Measurements from ENCODE around the gene TRIM56. TPM values are rescaled to one million over a fixed set of nuclear protein-coding genes. Genes with fewer than 3 reads are reported as not detected.
A peak's percentile ranks its signal among the peaks of the same experiment; 100 is the strongest.

The TRIM56 gene
- total and polyA plus RNA-seq, 2 donors from 2014 or later: 6.9 to 54.5 TPM

DNA sequence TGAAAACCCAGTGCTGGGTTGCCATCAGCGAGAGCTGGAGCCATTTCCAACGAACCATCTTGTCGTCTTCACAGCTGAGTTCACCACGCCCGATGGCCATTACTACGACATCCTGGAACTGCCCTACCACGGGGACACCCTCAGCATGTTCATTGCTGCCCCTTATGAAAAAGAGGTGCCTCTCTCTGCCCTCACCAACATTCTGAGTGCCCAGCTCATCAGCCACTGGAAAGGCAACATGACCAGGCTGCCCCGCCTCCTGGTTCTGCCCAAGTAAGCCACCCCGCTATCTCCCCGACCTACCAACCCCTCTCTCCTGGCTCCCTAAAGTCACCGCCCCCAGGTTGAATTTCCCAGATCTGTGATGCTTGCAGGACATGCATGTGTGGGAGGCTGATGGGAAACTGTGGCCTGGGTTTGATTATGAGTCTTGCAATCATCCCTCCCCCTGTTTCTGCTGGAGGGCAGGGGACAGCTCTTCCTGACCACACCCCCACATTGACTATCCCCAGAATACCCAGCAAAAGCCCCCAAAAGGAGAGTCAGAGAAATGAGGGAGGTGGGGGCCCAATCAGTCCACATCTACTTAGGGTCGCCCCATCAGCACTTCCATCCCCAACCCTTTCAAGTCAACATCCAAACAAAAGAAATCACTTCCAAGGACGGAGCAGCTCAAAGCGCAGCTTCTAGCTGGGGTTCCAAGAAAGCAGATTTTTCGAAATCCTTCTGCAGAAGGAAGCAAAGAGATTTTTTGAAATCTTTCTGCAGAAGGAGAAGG, 48.5 kb downstream of the TRIM56 start:
- intact Hi-C loops (cut with DNase I): no loop called here
- TF ChIP-seq, protein P1, sequence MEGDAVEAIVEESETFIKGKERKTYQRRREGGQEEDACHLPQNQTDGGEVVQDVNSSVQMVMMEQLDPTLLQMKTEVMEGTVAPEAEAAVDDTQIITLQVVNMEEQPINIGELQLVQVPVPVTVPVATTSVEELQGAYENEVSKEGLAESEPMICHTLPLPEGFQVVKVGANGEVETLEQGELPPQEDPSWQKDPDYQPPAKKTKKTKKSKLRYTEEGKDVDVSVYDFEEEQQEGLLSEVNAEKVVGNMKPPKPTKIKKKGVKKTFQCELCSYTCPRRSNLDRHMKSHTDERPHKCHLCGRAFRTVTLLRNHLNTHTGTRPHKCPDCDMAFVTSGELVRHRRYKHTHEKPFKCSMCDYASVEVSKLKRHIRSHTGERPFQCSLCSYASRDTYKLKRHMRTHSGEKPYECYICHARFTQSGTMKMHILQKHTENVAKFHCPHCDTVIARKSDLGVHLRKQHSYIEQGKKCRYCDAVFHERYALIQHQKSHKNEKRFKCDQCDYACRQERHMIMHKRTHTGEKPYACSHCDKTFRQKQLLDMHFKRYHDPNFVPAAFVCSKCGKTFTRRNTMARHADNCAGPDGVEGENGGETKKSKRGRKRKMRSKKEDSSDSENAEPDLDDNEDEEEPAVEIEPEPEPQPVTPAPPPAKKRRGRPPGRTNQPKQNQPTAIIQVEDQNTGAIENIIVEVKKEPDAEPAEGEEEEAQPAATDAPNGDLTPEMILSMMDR (IDR thresholded peaks at IDR 0.05; ENCODE audit: borderline replicate concordance, extremely low read depth, insufficient read depth): no peak
- DNase-seq (peak in 3 of 5 donors; percentile 33 to 70 (median 56)), FAIRE-seq (no peak)
- H3K4me3 ChIP-seq (ENCODE audit: low read length in 3 of 3): no peak overlapping the region
- no peaks in the 10 kb centered on the region for H3K36me3 ChIP-seq (ENCODE audit: control insufficient read depth in 2 of 3, insufficient read depth in 3 of 3, low read length in 3 of 3)
- no peak overlapping the region for H3K9ac ChIP-seq (ENCODE audit: low read length in 3 of 3)
- H3K27me3 ChIP-seq (ENCODE audit: control insufficient read depth, insufficient read depth, low read length): no peaks in the 10 kb centered on the region
- H3K4me1 ChIP-seq (ENCODE audit: control insufficient read depth in 2 of 3, insufficient read depth in 2 of 3, low read depth in 1 of 3, low read length in 3 of 3): peaks cover 0 to 5% (median 0%) of the 10 kb centered on the region in 3 donors
- H3K9me3 ChIP-seq (ENCODE audit: control insufficient read depth in 2 of 3, insufficient read depth in 1 of 3, low read length in 3 of 3): no peaks in the 10 kb centered on the region
- no peak overlapping the region for H3K27ac ChIP-seq (ENCODE audit: low read depth in 2 of 2, low read length in 2 of 2)

DNA sequence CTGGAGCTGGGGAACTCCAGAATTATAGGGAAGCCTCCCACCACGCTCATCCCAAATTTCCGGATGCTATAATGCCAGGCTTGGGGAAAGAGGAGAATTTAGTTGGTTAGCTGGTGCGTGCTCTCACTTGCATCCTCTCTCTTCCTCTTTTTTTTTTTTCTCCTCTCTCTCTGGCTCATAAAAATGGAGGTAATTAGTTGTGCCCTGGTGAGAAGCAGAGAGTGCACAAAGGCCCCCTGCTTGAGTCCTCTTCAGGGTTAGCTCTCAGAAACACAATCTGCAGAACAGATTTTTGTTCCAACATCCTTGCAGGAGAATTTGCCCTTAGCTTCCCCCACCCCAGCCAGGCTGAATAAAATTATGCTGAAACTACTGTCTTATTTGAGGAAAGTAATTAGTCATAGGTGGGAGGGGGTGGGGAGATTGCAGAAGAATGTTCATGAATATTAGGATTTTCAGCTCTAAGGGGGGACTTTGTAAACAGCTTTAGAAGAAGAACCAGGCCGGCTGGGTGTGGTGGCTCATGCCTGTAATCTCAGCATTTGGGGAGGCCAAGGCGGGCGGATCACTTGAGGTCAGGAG, 49.2 kb downstream of the TRIM56 start:
- H3K27ac ChIP-seq (ENCODE audit: low read depth in 2 of 2, low read length in 2 of 2): no peak overlapping the region
- no peaks in the 10 kb centered on the region for H3K36me3 ChIP-seq (ENCODE audit: control insufficient read depth in 2 of 3, insufficient read depth in 3 of 3, low read length in 3 of 3)
- no peak overlapping the region for H3K4me3 ChIP-seq (ENCODE audit: low read length in 3 of 3)
- intact Hi-C loops (cut with DNase I): no loop called here
- no peaks in the 10 kb centered on the region for H3K9me3 ChIP-seq (ENCODE audit: control insufficient read depth in 2 of 3, insufficient read depth in 1 of 3, low read length in 3 of 3)
- peak in 1 of 5 donors; percentile 21 for DNase-seq
- H3K4me1 ChIP-seq (ENCODE audit: control insufficient read depth in 2 of 3, insufficient read depth in 2 of 3, low read depth in 1 of 3, low read length in 3 of 3): peaks cover 0 to 5% (median 0%) of the 10 kb centered on the region in 3 donors
- TF ChIP-seq, protein P1 (IDR thresholded peaks at IDR 0.05; ENCODE audit: borderline replicate concordance, extremely low read depth, insufficient read depth): no peak
- no peak overlapping the region for H3K9ac ChIP-seq (ENCODE audit: low read length in 3 of 3)
- no peak for FAIRE-seq
- no peaks in the 10 kb centered on the region for H3K27me3 ChIP-seq (ENCODE audit: control insufficient read depth, insufficient read depth, low read length)

DNA sequence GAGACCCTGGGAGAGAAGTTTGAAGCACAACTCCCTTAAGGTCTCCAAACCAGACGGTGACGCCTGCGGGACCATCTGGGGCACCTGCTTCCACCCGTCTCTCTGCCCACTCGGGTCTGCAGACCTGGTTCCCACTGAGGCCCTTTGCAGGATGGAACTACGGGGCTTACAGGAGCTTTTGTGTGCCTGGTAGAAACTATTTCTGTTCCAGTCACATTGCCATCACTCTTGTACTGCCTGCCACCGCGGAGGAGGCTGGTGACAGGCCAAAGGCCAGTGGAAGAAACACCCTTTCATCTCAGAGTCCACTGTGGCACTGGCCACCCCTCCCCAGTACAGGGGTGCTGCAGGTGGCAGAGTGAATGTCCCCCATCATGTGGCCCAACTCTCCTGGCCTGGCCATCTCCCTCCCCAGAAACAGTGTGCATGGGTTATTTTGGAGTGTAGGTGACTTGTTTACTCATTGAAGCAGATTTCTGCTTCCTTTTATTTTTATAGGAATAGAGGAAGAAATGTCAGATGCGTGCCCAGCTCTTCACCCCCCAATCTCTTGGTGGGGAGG, 52.5 kb downstream of the TRIM56 start:
- H3K9me3 ChIP-seq (ENCODE audit: control insufficient read depth in 2 of 3, insufficient read depth in 1 of 3, low read length in 3 of 3): no peaks in the 10 kb centered on the region
- FAIRE-seq: no peak
- no peaks in the 10 kb centered on the region for H3K36me3 ChIP-seq (ENCODE audit: control insufficient read depth in 2 of 3, insufficient read depth in 3 of 3, low read length in 3 of 3)
- no peak overlapping the region for H3K27ac ChIP-seq (ENCODE audit: low read depth in 2 of 2, low read length in 2 of 2)
- no peaks in the 10 kb centered on the region for H3K27me3 ChIP-seq (ENCODE audit: control insufficient read depth, insufficient read depth, low read length)
- no peak overlapping the region for H3K4me3 ChIP-seq (ENCODE audit: low read length in 3 of 3)
- peaks cover 0 to 5% (median 0%) of the 10 kb centered on the region in 3 donors for H3K4me1 ChIP-seq (ENCODE audit: control insufficient read depth in 2 of 3, insufficient read depth in 2 of 3, low read depth in 1 of 3, low read length in 3 of 3)
- intact Hi-C loops (cut with DNase I): no loop called here
- DNase-seq: no peak
- TF ChIP-seq, protein P1 (IDR thresholded peaks at IDR 0.05; ENCODE audit: borderline replicate concordance, extremely low read depth, insufficient read depth): no peak
- H3K9ac ChIP-seq (ENCODE audit: low read length in 3 of 3): no peak overlapping the region
